HCT116 (cell line): ENCODE data around the gene THRB. TPM values are rescaled to one million over a fixed set of nuclear protein-coding genes. Genes with fewer than 3 reads are reported as not detected.

Experiments used
- ATAC-seq: fragments of 200-7000 bp; cut with Tn5 transposase; 2 replicates; pipeline ENCODE4 v1.9.1; 2020; ENCODE audit warnings: mild to moderate bottlenecking, moderate library complexity
- BruUV-seq: library from RNA; stranded (reverse); fragments of 400-500 nt; replicated peaks from 2 replicates; lab custom pipeline; 2021; lab: Mats Ljungman, UMichigan
- CTCF ChIA-PET: fragments of 300-600 bp; sonication (Branson Sonifier 250); formaldehyde crosslinking; loops from one replicate; lab custom pipeline; 2021; ENCODE audit warnings: antibody characterized with exemption; lab: Charles Lee
- POLR2A ChIA-PET: fragments of 300-600, 350-600 bp; sonication (Branson Sonifier 250); formaldehyde crosslinking; loops from one replicate; lab custom pipeline; 2021; ENCODE audit warnings: antibody characterized with exemption; lab: Charles Lee
- RAD21 ChIA-PET, 2 experiments: fragments of 300-600 bp; sonication (Branson Sonifier 250); formaldehyde crosslinking; loops; one replicate each; lab custom pipeline; 2023; ENCODE audit warnings: low total read pairs in 2 of 2; ENCODE audit not compliant: uncharacterized antibody in 2 of 2, unreplicated experiment in 2 of 2, low non-redundant PET in 1 of 2; lab: Charles Lee
- DNase-seq: peaks from one replicate; pipeline ENCODE4 v3.0.0-alpha.2; 2010; ENCODE audit warnings: low read depth, low spot score
- H2AFZ ChIP-seq: fragments of 200-600 bp; shearing (Covaris generic), sonication (generic); 2 replicates; pipeline ENCODE4 v1.6.1; 2017; ENCODE audit warnings: low read depth, mixed run types, mixed read lengths, antibody characterized with exemption, low read length; ENCODE audit not compliant: poor library complexity, severe bottlenecking
- H3K27ac ChIP-seq: 2 replicates; pipeline ENCODE4 v1.5.1; 2012; ENCODE audit warnings: low read depth, low read length
- H3K27me3 ChIP-seq: fragments of 200-600 bp; sonication (generic); 2 replicates; pipeline ENCODE4 v1.6.1; 2016; ENCODE audit warnings: mixed run types, low read length, mixed read lengths; ENCODE audit not compliant: insufficient read depth
- H3K36me3 ChIP-seq, 2 experiments: fragments of 200-500 bp in 1 of 2; fragments of 200-600 bp in 1 of 2; sonication (Bioruptor generic) in 1 of 2; sonication (generic) in 1 of 2; 2 replicates each; pipeline versions ENCODE4 v1.5.1 to v1.6.1; 2014 to 2016; ENCODE audit warnings: low read length in 2 of 2, inconsistent platforms in 1 of 2, mixed read lengths in 1 of 2, mixed run types in 1 of 2; ENCODE audit not compliant: insufficient read depth in 2 of 2, control insufficient read depth in 1 of 2
- H3K4me1 ChIP-seq, 2 experiments: fragments of 200-600 bp in 1 of 2; sonication (generic) in 1 of 2; 2 replicates each; pipeline versions ENCODE4 v1.5.1 to v1.6.1; 2012 to 2017; ENCODE audit warnings: low read length in 2 of 2, inconsistent platforms in 1 of 2, mild to moderate bottlenecking in 1 of 2, mixed read lengths in 1 of 2, mixed run types in 1 of 2, moderate library complexity in 1 of 2; ENCODE audit not compliant: insufficient read depth in 2 of 2, control insufficient read depth in 1 of 2
- H3K4me2 ChIP-seq: fragments of 200-600 bp; sonication (generic); 2 replicates; pipeline ENCODE4 v1.6.1; 2017; ENCODE audit warnings: mixed run types, low read length, mixed read lengths
- H3K4me3 ChIP-seq, 2 experiments: fragments of 200-600 bp in 1 of 2; sonication (generic) in 1 of 2; replicated peaks in 1 of 2; 2 replicates each; pipeline ENCODE4 v1.5.1; 2011 to 2016; ENCODE audit warnings: low read length in 2 of 2, control low read depth in 1 of 2, low read depth in 1 of 2, mild to moderate bottlenecking in 1 of 2, mixed read lengths in 1 of 2, mixed run types in 1 of 2
- H3K79me2 ChIP-seq: fragments of 200-600 bp; sonication (generic); 2 replicates; pipeline ENCODE4 v1.6.1; 2017; ENCODE audit warnings: mild to moderate bottlenecking, mixed run types, low read length, moderate library complexity, mixed read lengths; ENCODE audit not compliant: insufficient read depth
- H3K9ac ChIP-seq: fragments of 200-600 bp; sonication (generic); 2 replicates; pipeline ENCODE4 v1.6.1; 2016; ENCODE audit warnings: low read length, mixed read lengths
- H3K9me2 ChIP-seq: fragments of 200-600 bp; sonication (generic), shearing (Covaris generic); 2 replicates; pipeline ENCODE4 v1.6.1; 2017; ENCODE audit warnings: mixed run types, mild to moderate bottlenecking, moderate library complexity; ENCODE audit not compliant: insufficient read depth
- H3K9me3 ChIP-seq, 2 experiments: fragments of 200-500 bp in 1 of 2; fragments of 200-600 bp in 1 of 2; sonication (Bioruptor generic) in 1 of 2; sonication (generic) in 1 of 2; 2 replicates each; pipeline ENCODE4 v1.6.1; 2014 to 2017; ENCODE audit warnings: low read length in 2 of 2, mixed read lengths in 2 of 2, inconsistent platforms in 1 of 2, low read depth in 1 of 2, mild to moderate bottlenecking in 1 of 2, mixed run types in 1 of 2, moderate library complexity in 1 of 2; ENCODE audit not compliant: control insufficient read depth in 1 of 2, insufficient read depth in 1 of 2
- H4K20me1 ChIP-seq: fragments of 200-600 bp; sonication (generic), shearing (Covaris generic); 2 replicates; pipeline ENCODE4 v1.6.1; 2017; ENCODE audit warnings: mixed run types, mild to moderate bottlenecking, moderate library complexity; ENCODE audit not compliant: insufficient read depth
- CBX3 ChIP-seq: IDR thresholded peaks from 2 replicates; pipeline ENCODE4 v1.6.1; 2012; ENCODE audit warnings: low read depth
- EGR1 ChIP-seq: IDR thresholded peaks from 2 replicates; pipeline ENCODE4 v1.6.1; 2012; ENCODE audit warnings: low read depth
- EZH2 ChIP-seq: fragments of 200-600 bp; sonication (generic); IDR thresholded peaks from 2 replicates; pipeline ENCODE4 v1.6.1; 2017; ENCODE audit warnings: antibody characterized with exemption, mixed run types
- EZH2phosphoT487 ChIP-seq: fragments of 200-600 bp; IDR thresholded peaks from 2 replicates; pipeline ENCODE4 v1.6.1; 2018; ENCODE audit warnings: antibody characterized with exemption, borderline replicate concordance
- FOSL1 ChIP-seq: IDR thresholded peaks from 2 replicates; pipeline ENCODE4 v1.6.1; 2012; ENCODE audit warnings: low read depth
- JUND ChIP-seq: IDR thresholded peaks from 2 replicates; pipeline ENCODE4 v1.6.1; 2012
- POLR2A ChIP-seq: IDR thresholded peaks from 2 replicates; pipeline ENCODE4 v1.7.0; 2011; ENCODE audit warnings: borderline replicate concordance; ENCODE audit not compliant: insufficient read depth, insufficient read length; ENCODE audit errors: extremely low read depth
- POLR2AphosphoS5 ChIP-seq: IDR thresholded peaks from 2 replicates; pipeline ENCODE4 v1.6.1; 2011; ENCODE audit warnings: mild to moderate bottlenecking, low read depth, low read length, moderate library complexity
- RAD21 ChIP-seq: IDR thresholded peaks from 2 replicates; pipeline ENCODE4 v1.6.1; 2012; ENCODE audit warnings: low read depth, mild to moderate bottlenecking
- SIN3A ChIP-seq: IDR thresholded peaks from 2 replicates; pipeline ENCODE4 v1.6.1; 2012; ENCODE audit warnings: low read depth
- SP1 ChIP-seq: IDR thresholded peaks from 2 replicates; pipeline ENCODE4 v1.6.1; 2012; ENCODE audit warnings: low read depth
- TCF7L2 ChIP-seq: IDR thresholded peaks from 2 replicates; pipeline ENCODE4 v1.7.0; 2011; ENCODE audit warnings: borderline replicate concordance, inconsistent platforms; ENCODE audit not compliant: insufficient read depth, insufficient read length; ENCODE audit errors: extremely low read depth
- YY1 ChIP-seq: IDR thresholded peaks from 2 replicates; pipeline ENCODE4 v1.6.1; 2011; ENCODE audit warnings: low read length, low read depth, moderate library complexity, mild to moderate bottlenecking; ENCODE audit not compliant: insufficient replicate concordance; ENCODE audit errors: extremely low read depth
- ZFX ChIP-seq: fragments of 450-650 bp; IDR thresholded peaks from 2 replicates; pipeline ENCODE4 v1.6.1; 2017
- intact Hi-C: fragments of 100-400 bp; cut with micrococcal nuclease; formaldehyde crosslinking; loops from 2 replicates; pipeline ENCODE4 v1.10.0; 2022
- total RNA-seq: library from RNA; stranded (reverse); gene quantifications from one replicate; pipeline ENCODE4 v1.2.1, GENCODE V29; 2021; ENCODE audit not compliant: unreplicated experiment
- TF ChIP-seq, protein P1 (sequence below): IDR thresholded peaks from 2 replicates; pipeline ENCODE4 v1.6.1; 2012; ENCODE audit warnings: low read depth
- TF ChIP-seq, protein P2 (sequence below): IDR thresholded peaks from 2 replicates; pipeline ENCODE4 v1.6.1; 2012
- TF ChIP-seq, protein P3 (sequence below): IDR thresholded peaks from 2 replicates; pipeline ENCODE4 v1.6.1; 2011; ENCODE audit warnings: mild to moderate bottlenecking, low read length, moderate library complexity; ENCODE audit not compliant: insufficient replicate concordance; ENCODE audit errors: extremely low read depth
- TF ChIP-seq, protein P4 (sequence below): IDR thresholded peaks from 2 replicates; pipeline ENCODE4 v1.6.1; 2012

THRB gene
- total RNA-seq, 1 experiment from 2014 or later, result 2.5 TPM

DNA sequence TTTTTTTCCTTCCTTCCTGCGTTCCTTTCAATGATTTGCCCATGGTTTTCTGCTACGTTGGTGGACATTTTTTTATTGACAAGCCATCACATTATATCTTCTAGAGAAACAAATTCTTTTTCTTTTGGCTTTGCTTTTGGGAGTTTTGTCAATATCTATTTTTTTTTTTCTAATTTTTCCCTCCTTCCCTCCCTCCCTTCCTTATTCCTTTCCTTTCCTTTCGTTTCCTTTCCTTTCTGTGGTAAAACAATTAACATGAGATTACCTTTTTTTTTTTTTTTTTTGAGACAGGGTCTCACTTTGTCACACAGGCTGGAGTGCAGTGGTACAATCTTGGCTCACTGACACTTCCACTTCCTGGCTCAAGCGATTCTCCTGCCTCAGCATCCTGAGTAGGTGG lies 153.7 kb downstream of the THRB start (continued):
- TF ChIP-seq, protein P1, sequence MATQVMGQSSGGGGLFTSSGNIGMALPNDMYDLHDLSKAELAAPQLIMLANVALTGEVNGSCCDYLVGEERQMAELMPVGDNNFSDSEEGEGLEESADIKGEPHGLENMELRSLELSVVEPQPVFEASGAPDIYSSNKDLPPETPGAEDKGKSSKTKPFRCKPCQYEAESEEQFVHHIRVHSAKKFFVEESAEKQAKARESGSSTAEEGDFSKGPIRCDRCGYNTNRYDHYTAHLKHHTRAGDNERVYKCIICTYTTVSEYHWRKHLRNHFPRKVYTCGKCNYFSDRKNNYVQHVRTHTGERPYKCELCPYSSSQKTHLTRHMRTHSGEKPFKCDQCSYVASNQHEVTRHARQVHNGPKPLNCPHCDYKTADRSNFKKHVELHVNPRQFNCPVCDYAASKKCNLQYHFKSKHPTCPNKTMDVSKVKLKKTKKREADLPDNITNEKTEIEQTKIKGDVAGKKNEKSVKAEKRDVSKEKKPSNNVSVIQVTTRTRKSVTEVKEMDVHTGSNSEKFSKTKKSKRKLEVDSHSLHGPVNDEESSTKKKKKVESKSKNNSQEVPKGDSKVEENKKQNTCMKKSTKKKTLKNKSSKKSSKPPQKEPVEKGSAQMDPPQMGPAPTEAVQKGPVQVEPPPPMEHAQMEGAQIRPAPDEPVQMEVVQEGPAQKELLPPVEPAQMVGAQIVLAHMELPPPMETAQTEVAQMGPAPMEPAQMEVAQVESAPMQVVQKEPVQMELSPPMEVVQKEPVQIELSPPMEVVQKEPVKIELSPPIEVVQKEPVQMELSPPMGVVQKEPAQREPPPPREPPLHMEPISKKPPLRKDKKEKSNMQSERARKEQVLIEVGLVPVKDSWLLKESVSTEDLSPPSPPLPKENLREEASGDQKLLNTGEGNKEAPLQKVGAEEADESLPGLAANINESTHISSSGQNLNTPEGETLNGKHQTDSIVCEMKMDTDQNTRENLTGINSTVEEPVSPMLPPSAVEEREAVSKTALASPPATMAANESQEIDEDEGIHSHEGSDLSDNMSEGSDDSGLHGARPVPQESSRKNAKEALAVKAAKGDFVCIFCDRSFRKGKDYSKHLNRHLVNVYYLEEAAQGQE, result no peak
- TF ChIP-seq EZH2phosphoT487 (no peak), RAD21 (no peak), POLR2AphosphoS5 (no peak)

DNA sequence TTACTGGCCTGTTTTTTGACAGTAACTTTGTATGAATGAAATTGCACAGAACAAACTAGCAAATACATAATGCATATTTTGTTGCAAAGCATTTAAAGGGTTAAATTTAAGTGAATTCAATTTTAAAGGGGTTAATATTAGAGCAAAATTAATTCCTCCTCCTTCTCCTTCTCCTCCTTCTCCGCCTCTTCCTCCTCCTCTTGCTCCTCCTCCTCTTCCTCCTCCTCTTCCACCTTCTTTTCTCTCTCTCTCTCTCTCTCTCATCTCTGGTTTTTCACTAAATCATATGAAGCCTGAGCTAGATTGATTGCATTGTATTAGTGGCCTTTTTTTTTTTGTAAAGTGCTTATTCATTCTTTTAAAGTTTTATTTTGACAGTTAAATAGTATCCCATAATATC lies 154.5 kb downstream of the THRB start:
- CTCF ChIA-PET, result no interaction called here
- TF ChIP-seq, protein P2, sequence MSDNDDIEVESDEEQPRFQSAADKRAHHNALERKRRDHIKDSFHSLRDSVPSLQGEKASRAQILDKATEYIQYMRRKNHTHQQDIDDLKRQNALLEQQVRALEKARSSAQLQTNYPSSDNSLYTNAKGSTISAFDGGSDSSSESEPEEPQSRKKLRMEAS, result no peak
- TF ChIP-seq YY1 (no peak), EZH2phosphoT487 (no peak), ZFX (no peak), EZH2 (no peak), CBX3 (no peak), SP1 (no peak), TCF7L2 (no peak), SIN3A (no peak), JUND (no peak), FOSL1 (no peak), EGR1 (no peak), POLR2A (no peak)
- TF ChIP-seq, protein P1, result no peak
- TF ChIP-seq, protein P3, sequence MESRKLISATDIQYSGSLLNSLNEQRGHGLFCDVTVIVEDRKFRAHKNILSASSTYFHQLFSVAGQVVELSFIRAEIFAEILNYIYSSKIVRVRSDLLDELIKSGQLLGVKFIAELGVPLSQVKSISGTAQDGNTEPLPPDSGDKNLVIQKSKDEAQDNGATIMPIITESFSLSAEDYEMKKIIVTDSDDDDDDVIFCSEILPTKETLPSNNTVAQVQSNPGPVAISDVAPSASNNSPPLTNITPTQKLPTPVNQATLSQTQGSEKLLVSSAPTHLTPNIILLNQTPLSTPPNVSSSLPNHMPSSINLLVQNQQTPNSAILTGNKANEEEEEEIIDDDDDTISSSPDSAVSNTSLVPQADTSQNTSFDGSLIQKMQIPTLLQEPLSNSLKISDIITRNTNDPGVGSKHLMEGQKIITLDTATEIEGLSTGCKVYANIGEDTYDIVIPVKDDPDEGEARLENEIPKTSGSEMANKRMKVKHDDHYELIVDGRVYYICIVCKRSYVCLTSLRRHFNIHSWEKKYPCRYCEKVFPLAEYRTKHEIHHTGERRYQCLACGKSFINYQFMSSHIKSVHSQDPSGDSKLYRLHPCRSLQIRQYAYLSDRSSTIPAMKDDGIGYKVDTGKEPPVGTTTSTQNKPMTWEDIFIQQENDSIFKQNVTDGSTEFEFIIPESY, result no peak
- TF ChIP-seq, protein P4, sequence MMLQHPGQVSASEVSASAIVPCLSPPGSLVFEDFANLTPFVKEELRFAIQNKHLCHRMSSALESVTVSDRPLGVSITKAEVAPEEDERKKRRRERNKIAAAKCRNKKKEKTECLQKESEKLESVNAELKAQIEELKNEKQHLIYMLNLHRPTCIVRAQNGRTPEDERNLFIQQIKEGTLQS, result no peak

More for the DNA sequence above, 154.5 kb downstream of the THRB start:
- no peak for DNase-seq
- no peak overlapping the region for H2AFZ ChIP-seq
- no peaks in the 10 kb centered on the region for H3K9me2 ChIP-seq
- BruUV-seq, result no TSS peak
- H3K9me3 ChIP-seq, result no peaks in the 10 kb centered on the region
- POLR2A ChIA-PET, result no interaction called here
- H3K4me2 ChIP-seq, result no peak overlapping the region
- H3K79me2 ChIP-seq, result no peaks in the 10 kb centered on the region
- intact Hi-C loops, result no loop called here
- no peak overlapping the region for H3K27ac ChIP-seq
- no peaks in the 10 kb centered on the region for H3K27me3 ChIP-seq
- RAD21 ChIA-PET, result no interaction called here
- no peaks in the 10 kb centered on the region for H4K20me1 ChIP-seq
- H3K4me3 ChIP-seq, result no peak overlapping the region
- no peaks in the 10 kb centered on the region for H3K36me3 ChIP-seq
- H3K9ac ChIP-seq, result no peak overlapping the region
- no peaks in the 10 kb centered on the region for H3K4me1 ChIP-seq
- ATAC-seq, result no peak
